SK-N-SH treated with all-trans-retinoic acid at 6 μM for 48 hours (cell line): ENCODE results near the gene TCAP.

ENCODE experiments used
- BACH2 ChIP-seq: fragments of 250-450 bp; sonication (Bioruptor Pico); IDR thresholded peaks from 2 replicates; pipeline ENCODE4 v1.9.0; 2021; ENCODE audit warnings: mild to moderate bottlenecking, borderline replicate concordance
- GLIS3 ChIP-seq: fragments of 250-450 bp; sonication (Bioruptor Pico); IDR thresholded peaks from 2 replicates; pipeline ENCODE4 v1.5.0; 2020; ENCODE audit warnings: mild to moderate bottlenecking, moderate library complexity
- PATZ1 ChIP-seq: fragments of 250-450 bp; sonication (Bioruptor Pico); IDR thresholded peaks from 2 replicates; pipeline ENCODE4 v1.8.0; 2020; ENCODE audit warnings: mild to moderate bottlenecking, moderate library complexity, borderline replicate concordance
- ZC3H10 ChIP-seq: fragments of 250-450 bp; sonication (Bioruptor Pico); IDR thresholded peaks from 2 replicates; pipeline ENCODE4 v1.5.1; 2021; ENCODE audit warnings: mild to moderate bottlenecking, moderate library complexity
- ZFP3 ChIP-seq: fragments of 250-450 bp; sonication (Bioruptor Pico); IDR thresholded peaks from 2 replicates; pipeline ENCODE4 v1.5.0; 2020; ENCODE audit warnings: mild to moderate bottlenecking, moderate library complexity
- ZNF8 ChIP-seq: fragments of 450-650 bp; formaldehyde crosslinking; IDR thresholded peaks from 2 replicates; pipeline ENCODE4 v1.5.0; 2020; ENCODE audit warnings: mild to moderate bottlenecking, moderate library complexity

GRCh38 chr17:39687546-39688474, 22.7 kb downstream of the TCAP start, which contains the start of gene PGAP3:
- no peak for TF ChIP-seq ZC3H10
- no peak for TF ChIP-seq ZNF8
- 0 out of 2 replicates have a peak, but pooled peaks have one; percentile 20 for TF ChIP-seq ZFP3 (CRISPR knock-in tag)
- TF ChIP-seq BACH2 (CRISPR knock-in tag), result no peak
- no peak for TF ChIP-seq GLIS3
- TF ChIP-seq PATZ1 (CRISPR knock-in tag), result no peak
